Measurements from ENCODE around the gene CCDC137. TPM values are rescaled to one million over a fixed set of nuclear protein-coding genes. Genes with fewer than 3 reads are reported as not detected.
A peak's percentile ranks its signal among the peaks of the same experiment; 100 is the strongest.

CCDC137 gene
- total and polyA plus RNA-seq, 2 of the 13 experiments (the other 11 are each of a cell fraction or from before 2014, with no cell fraction given): 14.6 to 39.1 TPM

- TF ChIP-seq IKZF5 (CRISPR knock-in tag; IDR thresholded peaks at IDR 0.05): no peak
- no peak for TF ChIP-seq DMAP1 (CRISPR knock-in tag; IDR thresholded peaks at IDR 0.05)
- TF ChIP-seq ZNF678 (CRISPR knock-in tag; IDR thresholded peaks at IDR 0.05): no peak
- TF ChIP-seq THAP11 (CRISPR knock-in tag; IDR thresholded peaks at IDR 0.05): no peak
- TF ChIP-seq ZNF318 (CRISPR knock-in tag; IDR thresholded peaks at IDR 0.05): no peak
- peak; percentile 67; the same call in 1 of the 2 replicates for TF ChIP-seq ZHX1 (CRISPR knock-in tag; IDR thresholded peaks at IDR 0.05; ENCODE audit: low read depth)
- no peak for TF ChIP-seq KAT8 (CRISPR knock-in tag; IDR thresholded peaks at IDR 0.05)
- TF ChIP-seq ZBTB20 (CRISPR knock-in tag; IDR thresholded peaks at IDR 0.05; ENCODE audit: borderline replicate concordance, low read depth): 0 out of 2 replicates have a peak, but pooled peaks have one; percentile 31
- TF ChIP-seq MED8 (CRISPR knock-in tag; IDR thresholded peaks at IDR 0.05; ENCODE audit: insufficient replicate concordance): peak; percentile 39
- no peak; the same call in 1 of the 2 replicates for TF ChIP-seq PATZ1 (CRISPR knock-in tag; IDR thresholded peaks at IDR 0.05)
- peak; percentile 28; the same call in 1 of the 2 replicates for TF ChIP-seq ATF7-NPFF (CRISPR knock-in tag; IDR thresholded peaks at IDR 0.05; ENCODE audit: low read depth)
- no peak for TF ChIP-seq XRCC5 (optimal IDR thresholded peaks at IDR 0.05; ENCODE audit: low read length)
These were observed 55.9 kb downstream of the CCDC137 start (continued) for GRCh38 chr17:81722184-81723120.
